Peyer's patch (tissue), 4 donors: Measurements from ENCODE around the gene SOCS7. TPM values are rescaled to one million over a fixed set of nuclear protein-coding genes. Genes with fewer than 3 reads are reported as not detected.
"Not testable (repeated sequence)": the region's sequence is repeated elsewhere in the genome, so short reads cannot be mapped to it uniquely, and the experiment has no call there.

Source experiments
- DNase-seq, 3 donors: peaks; one replicate each; pipeline ENCODE4 v3.0.0-alpha.2; 2017 to 2019
- H3K27ac ChIP-seq, 4 donors: fragments of 200-600 bp; sonication (generic); one replicate each; pipeline ENCODE4 v1.5.1; 2016 to 2019
- H3K27me3 ChIP-seq, 2 donors: fragments of 200-600 bp; sonication (generic); one replicate each; pipeline ENCODE4 v1.5.1; 2019
- H3K36me3 ChIP-seq, 3 donors: fragments of 200-600 bp; sonication (generic); one replicate each; pipeline ENCODE4 v1.5.1; 2016 to 2019
- H3K4me1 ChIP-seq, 4 donors: fragments of 200-600 bp; sonication (generic); one replicate each; pipeline ENCODE4 v1.5.1; 2016 to 2019
- H3K4me3 ChIP-seq, 4 donors: fragments of 200-600 bp; sonication (generic); 1 replicate in 3 of 4; 2 replicates in 1 of 4; pipeline ENCODE4 v1.5.1; 2016 to 2019; ENCODE audit warnings: mild to moderate bottlenecking in 1 of 4
- H3K9me3 ChIP-seq, 4 donors: fragments of 200-600 bp; sonication (generic); one replicate each; pipeline ENCODE4 v1.5.1; 2016 to 2019; ENCODE audit warnings: mild to moderate bottlenecking in 1 of 4
- CTCF ChIP-seq, 6 experiments: fragments of 450-650 bp in 4 of 6; fragments of 200-600 bp in 2 of 6; sonication (generic) in 1 of 6; IDR thresholded peaks; one replicate each; pipeline ENCODE4 v1.5.1; 2017 to 2019; ENCODE audit warnings: antibody characterized with exemption in 6 of 6, mild to moderate bottlenecking in 3 of 6, moderate library complexity in 1 of 6
- POLR2A ChIP-seq, 2 donors: fragments of 450-650 bp; IDR thresholded peaks; one replicate each; pipeline ENCODE4 v1.5.1; 2017; ENCODE audit warnings: antibody characterized with exemption in 2 of 2, mild to moderate bottlenecking in 2 of 2, moderate library complexity in 2 of 2
- total RNA-seq, 4 donors: library from RNA; depleted of rRNA; stranded (reverse); fragments of >200 nt; gene quantifications; one replicate each; pipeline ENCODE4 v1.1.0, GENCODE V29; 2016

SOCS7 gene
- total RNA-seq, 4 donors from 2014 or later: 14.2 to 24.5 (median 16.1) TPM

GRCh38 chr17:38436386-38436785 lies 84.7 kb downstream of the SOCS7 start:
- H3K36me3 ChIP-seq: no peaks in the 10 kb centered on the region
- no peaks in the 10 kb centered on the region for H3K9me3 ChIP-seq
- H3K27me3 ChIP-seq: no peaks in the 10 kb centered on the region
- no peak overlapping the region for H3K4me3 ChIP-seq
- H3K27ac ChIP-seq: no peak overlapping the region
- DNase-seq: no peak
- no peak for TF ChIP-seq POLR2A (IDR thresholded peaks at IDR 0.05)
- no peak for TF ChIP-seq CTCF (IDR thresholded peaks at IDR 0.05)
- H3K4me1 ChIP-seq: no peaks in the 10 kb centered on the region

- H3K27ac ChIP-seq, H3K4me3 ChIP-seq, H3K4me1 ChIP-seq, H3K36me3 ChIP-seq, H3K9me3 ChIP-seq, DNase-seq, H3K27me3 ChIP-seq: not testable (repeated sequence)
These were observed 85.7 kb downstream of the SOCS7 start for GRCh38 chr17:38437313-38437712.

GRCh38 chr17:38439436-38439835 lies 87.8 kb downstream of the SOCS7 start:
- TF ChIP-seq CTCF (IDR thresholded peaks at IDR 0.05): no peak
- no peak for TF ChIP-seq POLR2A (IDR thresholded peaks at IDR 0.05)
- Histone ChIP-seq H3K9me3 (no peaks in the 10 kb centered on the region), H3K4me1 (no peaks in the 10 kb centered on the region), H3K36me3 (no peaks in the 10 kb centered on the region), H3K27me3 (no peaks in the 10 kb centered on the region), H3K27ac (no peak overlapping the region), H3K4me3 (no peak overlapping the region)
- no peak for DNase-seq

- H3K27ac ChIP-seq: no peak overlapping the region
- no peaks in the 10 kb centered on the region for H3K9me3 ChIP-seq
- no peaks in the 10 kb centered on the region for H3K36me3 ChIP-seq
- no peak overlapping the region for H3K4me3 ChIP-seq
- DNase-seq: no peak
- no peaks in the 10 kb centered on the region for H3K4me1 ChIP-seq
- no peaks in the 10 kb centered on the region for H3K27me3 ChIP-seq
- TF ChIP-seq POLR2A (IDR thresholded peaks at IDR 0.05): no peak
- TF ChIP-seq CTCF (IDR thresholded peaks at IDR 0.05): no peak
These were observed 89.2 kb downstream of the SOCS7 start for GRCh38 chr17:38440614-38441397.

- Histone ChIP-seq H3K36me3 (no peaks in the 10 kb centered on the region), H3K9me3 (no peaks in the 10 kb centered on the region), H3K27me3 (no peaks in the 10 kb centered on the region), H3K4me3 (no peak overlapping the region), H3K27ac (no peak overlapping the region), H3K4me1 (no peaks in the 10 kb centered on the region)
- DNase-seq: no peak
- TF ChIP-seq POLR2A (IDR thresholded peaks at IDR 0.05) (no peak), CTCF (IDR thresholded peaks at IDR 0.05) (no peak)
These were observed 89.9 kb downstream of the SOCS7 start for GRCh38 chr17:38441429-38442061.

GRCh38 chr17:38442548-38442947 lies 90.9 kb downstream of the SOCS7 start:
- no peaks in the 10 kb centered on the region for H3K4me1 ChIP-seq
- no peak overlapping the region for H3K27ac ChIP-seq
- TF ChIP-seq CTCF (IDR thresholded peaks at IDR 0.05): no peak
- TF ChIP-seq POLR2A (IDR thresholded peaks at IDR 0.05): no peak
- no peak overlapping the region for H3K4me3 ChIP-seq
- H3K36me3 ChIP-seq: no peaks in the 10 kb centered on the region
- H3K27me3 ChIP-seq: no peaks in the 10 kb centered on the region
- no peak for DNase-seq
- H3K9me3 ChIP-seq: no peaks in the 10 kb centered on the region
